ENCODE data around the gene SPATS1.
A peak's percentile ranks its signal among the peaks of the same experiment; 100 is the strongest.

DNA sequence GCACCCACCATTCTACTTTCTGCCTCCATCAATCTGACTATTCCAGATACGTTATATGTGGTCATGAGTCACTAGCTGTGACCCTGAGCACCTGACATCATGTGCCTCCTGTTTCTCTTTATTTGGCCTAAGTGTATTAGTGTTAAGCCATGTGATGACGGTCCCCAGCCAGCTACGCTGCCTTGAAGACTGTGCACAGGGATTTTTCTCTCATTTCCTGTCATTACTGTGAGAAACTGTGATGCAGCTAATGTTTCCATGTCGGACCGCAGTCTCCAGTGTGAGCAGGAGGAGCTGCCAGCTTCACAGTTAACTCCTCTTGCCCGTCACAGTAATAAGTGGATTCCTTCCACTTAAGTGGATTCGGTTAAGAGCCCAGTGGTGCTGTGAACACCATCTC lies 9.9 kb upstream of the SPATS1 start:
- TF ChIP-seq POLR2AphosphoS5 (IDR thresholded peaks at IDR 0.05) (peak; percentile 67), EP300 (conservative IDR thresholded peaks at IDR 0.05; ENCODE audit: poor library complexity, severe bottlenecking) (peak; percentile 57), REST (IDR thresholded peaks at IDR 0.05; ENCODE audit: borderline replicate concordance) (no peak), TAF1 (IDR thresholded peaks at IDR 0.05; ENCODE audit: low read depth) (no peak), CTCF (IDR thresholded peaks at IDR 0.05; ENCODE audit: poor library complexity, severe bottlenecking) (no peak), EZH2 (IDR thresholded peaks at IDR 0.05; ENCODE audit: borderline replicate concordance, insufficient read depth, low read length, poor library complexity, severe bottlenecking) (no peak), MXI1 (conservative IDR thresholded peaks at IDR 0.05; ENCODE audit: poor library complexity, severe bottlenecking) (no peak)
